Gastroesophageal sphincter (tissue), 4 donors: ENCODE results near the gene OR56A3. TPM values are rescaled to one million over a fixed set of nuclear protein-coding genes. Genes with fewer than 3 reads are reported as not detected.
A peak's percentile ranks its signal among the peaks of the same experiment; 100 is the strongest.

Experiments used
- ATAC-seq: fragments of 150-250 bp; one replicate; pipeline ENCODE4 v1.9.1; 2016; ENCODE audit warnings: mild to moderate bottlenecking, moderate library complexity
- H3K27ac ChIP-seq, 4 donors: fragments of 200-600 bp; sonication (generic) in 3 of 4; 1 replicate in 3 of 4; 2 replicates in 1 of 4; pipeline ENCODE4 v1.5.1; 2016 to 2019
- H3K27me3 ChIP-seq: fragments of 200-600 bp; sonication (generic); one replicate; pipeline ENCODE4 v1.5.1; 2019
- H3K36me3 ChIP-seq, 2 donors: fragments of 200-600 bp; sonication (generic); one replicate each; pipeline ENCODE4 v1.5.1; 2019; ENCODE audit warnings: control low read depth in 1 of 2
- H3K4me1 ChIP-seq, 3 donors: fragments of 200-600 bp; sonication (generic); 1 replicate in 2 of 3; 2 replicates in 1 of 3; pipeline ENCODE4 v1.5.1; 2016 to 2019; ENCODE audit warnings: control low read depth in 2 of 3
- H3K4me3 ChIP-seq, 2 donors: fragments of 200-600 bp; sonication (generic); one replicate each; pipeline ENCODE4 v1.5.1; 2019; ENCODE audit warnings: mild to moderate bottlenecking in 1 of 2, moderate library complexity in 1 of 2
- H3K9me3 ChIP-seq, 3 donors: fragments of 200-600 bp; sonication (generic); one replicate each; pipeline ENCODE4 v1.5.1; 2017 to 2019; ENCODE audit warnings: control low read depth in 2 of 3
- CTCF ChIP-seq, 4 experiments: fragments of 200-600 bp in 2 of 4; fragments of 450-650 bp in 2 of 4; sonication (generic) in 1 of 4; IDR thresholded peaks; one replicate each; pipeline ENCODE4 v1.5.1; 2017 to 2019; ENCODE audit warnings: antibody characterized with exemption in 4 of 4, mild to moderate bottlenecking in 2 of 4, moderate library complexity in 2 of 4
- EP300 ChIP-seq: sonication (generic); formaldehyde crosslinking; IDR thresholded peaks from one replicate; pipeline ENCODE4 v1.6.1; 2017; ENCODE audit warnings: antibody characterized with exemption, mild to moderate bottlenecking
- POLR2A ChIP-seq, 2 donors: fragments of 450-650 bp; IDR thresholded peaks; one replicate each; pipeline ENCODE4 v1.6.1; 2017; ENCODE audit warnings: antibody characterized with exemption in 2 of 2, mild to moderate bottlenecking in 2 of 2, moderate library complexity in 1 of 2
- POLR2AphosphoS5 ChIP-seq: sonication (generic); formaldehyde crosslinking; IDR thresholded peaks from one replicate; pipeline ENCODE4 v1.6.1; 2017; ENCODE audit warnings: antibody characterized with exemption
- WGBS, 2 donors: methylation state at CpG; one replicate each; pipeline ENCODE4 v1.1.5; 2018; ENCODE audit warnings: low coverage in 1 of 2; 5-methylcytosine and 5-hydroxymethylcytosine counted together
- total RNA-seq, 4 donors: library from RNA; depleted of rRNA; stranded (reverse); fragments of >200 nt; gene quantifications; one replicate each; pipeline ENCODE4 v1.1.0, GENCODE V29; 2016

OR56A3 gene
- total RNA-seq, 4 donors from 2014 or later: not detected

- WGBS, 2 donors: 56 to 60% methylated on average over 1 of the region's 1 CpG
- no peaks in the 10 kb centered on the region for H3K9me3 ChIP-seq
These were observed 44.8 kb downstream of the OR56A3 start, which contains the start of gene OR52L1 for GRCh38 chr11:5986885-5987284. OR52L1 (minus strand) TSS chr11:5986985; CDS start chr11:5986930, 55 bp downstream.

GRCh38 chr11:5989203-5989602, 47.2 kb downstream of the OR56A3 start:
- ATAC-seq: no peak
- 78 to 91% methylated on average over 3 to 4 of the region's 4 CpGs for WGBS, 2 donors
- H3K27ac ChIP-seq: no peak overlapping the region

More at GRCh38 chr11:5986885-5987284, 44.8 kb downstream of the OR56A3 start, which contains the start of gene OR52L1:
- H3K27ac ChIP-seq: no peak within 1 kb of the TSS
- H3K27me3 ChIP-seq: peaks cover 8% of the 10 kb centered on the region
- ATAC-seq: no peak
- H3K36me3 ChIP-seq: no peaks in the 10 kb centered on the region
- H3K4me1 ChIP-seq: no peaks in the 10 kb centered on the region
- TF ChIP-seq POLR2A (IDR thresholded peaks at IDR 0.05) (no peak), EP300 (no peak), POLR2AphosphoS5 (no peak), CTCF (IDR thresholded peaks at IDR 0.05) (no peak)
- no peak within 1 kb of the TSS for H3K4me3 ChIP-seq

GRCh38 chr11:5992150-5992549, 50.1 kb downstream of the OR56A3 start:
- 33 to 65% methylated on average over 1 to 3 of the region's 3 CpGs for WGBS, 2 donors
- ATAC-seq: no peak
- no peak overlapping the region for H3K27ac ChIP-seq
- H3K36me3 ChIP-seq: no peaks in the 10 kb centered on the region
- H3K27me3 ChIP-seq: peaks cover 8% of the 10 kb centered on the region
- TF ChIP-seq EP300 (no peak), POLR2AphosphoS5 (no peak), CTCF (IDR thresholded peaks at IDR 0.05) (no peak), POLR2A (IDR thresholded peaks at IDR 0.05) (no peak)
- no peaks in the 10 kb centered on the region for H3K9me3 ChIP-seq
- H3K4me3 ChIP-seq: no peak overlapping the region
- no peaks in the 10 kb centered on the region for H3K4me1 ChIP-seq

More at GRCh38 chr11:5989203-5989602, 47.2 kb downstream of the OR56A3 start:
- H3K9me3 ChIP-seq: no peaks in the 10 kb centered on the region
- H3K27me3 ChIP-seq: peaks cover 8% of the 10 kb centered on the region
- no peak for TF ChIP-seq POLR2A (IDR thresholded peaks at IDR 0.05)
- TF ChIP-seq CTCF (IDR thresholded peaks at IDR 0.05): no peak
- no peak for TF ChIP-seq POLR2AphosphoS5
- no peak for TF ChIP-seq EP300
- no peak overlapping the region for H3K4me3 ChIP-seq
- H3K4me1 ChIP-seq: no peaks in the 10 kb centered on the region
- H3K36me3 ChIP-seq: no peaks in the 10 kb centered on the region

GRCh38 chr11:5992604-5993251, 50.7 kb downstream of the OR56A3 start:
- 43 to 62% methylated on average over 2 to 3 of the region's 3 CpGs for WGBS, 2 donors
- Histone ChIP-seq H3K27me3 (peaks cover 8% of the 10 kb centered on the region), H3K4me1 (no peaks in the 10 kb centered on the region)

More at GRCh38 chr11:5992604-5993251, 50.7 kb downstream of the OR56A3 start:
- Histone ChIP-seq H3K36me3 (no peaks in the 10 kb centered on the region), H3K4me3 (no peak overlapping the region), H3K9me3 (no peaks in the 10 kb centered on the region), H3K27ac (no peak overlapping the region)
- TF ChIP-seq POLR2AphosphoS5 (no peak), CTCF (IDR thresholded peaks at IDR 0.05) (peak in 1 of 4 experiments; percentile 22), POLR2A (IDR thresholded peaks at IDR 0.05) (no peak)
- no peak for ATAC-seq
